Activated naive CD4-positive, alpha-beta T cell treated with anti-CD3 and anti-CD28 coated beads, Interleukin-2, amount 50 U/mL, for 72 hours (primary cell): ENCODE measurements around the gene PUM2. TPM values are rescaled to one million over a fixed set of nuclear protein-coding genes. Genes with fewer than 3 reads are reported as not detected.

Experiments
- ATAC-seq, 2 donors: fragments of 150-1000 bp; cut with Tn5 transposase; 2 replicates each; pipeline ENCODE4 v1.10.0; 2021; ENCODE audit warnings: mild to moderate bottlenecking in 2 of 2, moderate library complexity in 2 of 2
- DNase-seq, 2 donors: peaks; one replicate each; pipeline ENCODE4 v3.0.0; 2021 to 2022; ENCODE audit warnings: low spot score in 2 of 2
- H3K27ac Mint-ChIP-seq, 2 donors: one replicate each; pipeline ENCODE4 v1.8.0; 2022; ENCODE audit warnings: mild to moderate bottlenecking in 2 of 2, mixed read lengths in 2 of 2
- H3K36me3 Mint-ChIP-seq, 2 donors: one replicate each; pipeline ENCODE4 v1.8.0; 2022; ENCODE audit warnings: mixed read lengths in 2 of 2
- H3K9me3 Mint-ChIP-seq, 2 donors: one replicate each; pipeline ENCODE4 v1.8.0; 2022; ENCODE audit warnings: mixed read lengths in 2 of 2
- total RNA-seq, 2 donors: library from RNA; stranded (reverse); gene quantifications; one replicate each; pipeline ENCODE4 v1.2.3, GENCODE V29; 2022

Gene PUM2
- total RNA-seq, 2 donors from 2014 or later: 99.0 to 111 TPM

DNA sequence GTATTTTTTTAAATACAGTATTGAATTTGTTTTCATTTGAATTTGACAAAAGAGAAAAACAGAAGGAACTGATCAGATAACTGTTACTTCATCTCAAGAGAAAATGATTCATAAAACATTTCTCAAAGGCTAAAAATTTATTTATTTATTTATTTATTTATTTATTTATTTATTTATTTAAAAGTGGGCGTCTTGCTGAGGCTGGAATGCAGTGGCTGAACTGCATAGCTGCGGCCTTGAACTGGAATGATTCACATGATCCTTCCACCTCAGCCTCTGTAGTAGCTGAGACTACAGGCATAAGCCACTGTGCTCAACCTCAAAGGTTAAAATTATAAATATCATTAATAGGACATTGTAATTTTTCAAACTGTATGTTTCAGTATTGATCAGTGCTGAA is 4.5 kb upstream of the PUM2 start:
- H3K9me3 Mint-ChIP-seq: no peaks in the 10 kb centered on the region
- no peak for DNase-seq
- ATAC-seq: no peak
- peaks cover under 1 to 2% of the 10 kb centered on the region in 2 donors for H3K36me3 Mint-ChIP-seq
- no peak overlapping the region for H3K27ac Mint-ChIP-seq

DNA sequence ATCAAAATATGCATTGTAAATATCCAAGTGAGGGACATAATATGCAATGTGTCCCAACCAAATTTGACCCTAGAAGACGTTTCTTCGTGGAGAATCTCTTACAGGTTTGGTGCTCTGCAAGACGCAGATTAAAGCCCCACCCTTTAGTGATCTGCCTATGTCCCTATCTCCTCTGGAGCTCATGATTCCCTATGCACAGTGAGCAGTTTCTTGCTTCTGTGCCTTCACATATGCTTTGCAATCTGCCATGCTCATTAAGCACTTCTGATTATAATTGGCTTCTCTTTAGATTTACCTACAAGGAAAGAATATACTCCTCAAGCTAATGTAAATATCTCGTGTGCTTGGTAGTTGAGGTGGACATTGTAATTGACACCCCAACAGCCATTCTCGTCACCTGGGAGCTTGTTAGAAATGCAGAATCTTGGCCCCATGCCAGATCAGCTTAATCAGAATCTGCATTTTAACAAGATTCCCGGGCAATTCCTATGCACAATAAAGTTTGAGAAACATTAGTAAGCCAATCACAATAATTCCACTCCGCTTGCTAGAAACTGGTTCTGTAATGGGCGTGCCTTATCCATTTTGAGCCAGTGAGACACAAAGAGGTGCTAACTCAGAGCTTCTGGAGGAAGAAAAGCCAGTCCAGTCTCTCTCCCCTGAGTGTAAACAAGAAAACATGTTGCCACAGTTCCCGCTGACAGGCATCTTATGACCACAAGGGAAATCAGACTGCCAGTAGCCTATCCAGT is 2.8 kb upstream of the PUM2 start:
- Mint-ChIP-seq H3K9me3 (no peaks in the 10 kb centered on the region), H3K27ac (no peak overlapping the region), H3K36me3 (peaks cover 10 to 16% of the 10 kb centered on the region in 2 donors)
- ATAC-seq (no peak), DNase-seq (no peak)

DNA sequence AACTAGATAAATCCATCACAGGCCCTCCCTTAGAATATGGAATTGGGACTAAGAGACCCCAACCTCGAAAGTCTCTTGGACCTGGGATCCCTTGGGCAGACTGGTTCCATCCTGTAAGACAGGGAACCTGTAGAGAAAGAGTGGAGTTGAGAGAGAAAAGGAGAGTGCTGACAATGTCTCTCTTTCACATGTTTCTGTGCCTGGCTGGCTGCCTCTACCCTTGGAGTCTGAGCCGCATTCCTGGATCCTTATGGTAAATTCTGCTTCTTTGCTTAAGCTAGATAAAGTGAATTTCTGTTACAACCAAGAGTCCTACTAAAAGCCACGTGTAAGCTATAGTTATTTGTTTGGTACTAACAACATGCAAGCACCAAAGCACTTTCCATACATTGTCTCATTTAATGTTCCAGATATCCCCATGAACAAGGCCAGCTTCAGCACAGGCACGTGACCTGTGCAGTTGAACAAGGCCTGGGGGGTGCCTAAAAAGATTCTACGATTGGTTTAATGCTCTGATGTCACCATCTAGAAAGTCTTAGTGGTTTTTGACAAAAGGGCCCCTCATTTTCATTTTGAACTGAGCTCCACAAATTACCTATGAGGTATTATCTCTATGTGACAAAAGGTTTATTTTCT is 2.1 kb upstream of the PUM2 start:
- H3K9me3 Mint-ChIP-seq: no peaks in the 10 kb centered on the region
- H3K27ac Mint-ChIP-seq: no peak overlapping the region
- ATAC-seq (no peak), DNase-seq (no peak)
- peaks cover 10 to 22% of the 10 kb centered on the region in 2 donors for H3K36me3 Mint-ChIP-seq

DNA sequence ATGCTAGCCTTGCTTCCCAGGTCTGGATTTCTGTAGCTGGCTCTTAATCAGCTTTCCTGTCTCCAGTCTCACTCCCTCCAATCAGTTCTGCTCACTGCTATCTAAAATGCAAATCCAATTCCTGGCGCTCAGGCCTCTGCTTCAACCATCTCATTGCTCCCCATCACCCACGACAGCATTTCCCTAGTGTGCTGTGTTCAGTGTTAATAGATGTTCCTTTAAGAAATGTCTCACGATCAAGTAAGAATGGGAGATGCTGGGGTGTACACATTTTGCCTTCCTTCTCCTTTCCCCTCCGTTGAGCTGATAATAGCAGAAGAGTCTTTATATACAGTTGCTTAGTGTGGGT is 1.6 kb upstream of the PUM2 start:
- Mint-ChIP-seq H3K9me3 (no peaks in the 10 kb centered on the region), H3K36me3 (peaks cover 10 to 26% of the 10 kb centered on the region in 2 donors), H3K27ac (no peak overlapping the region)
- DNase-seq (no peak), ATAC-seq (no peak)

DNA sequence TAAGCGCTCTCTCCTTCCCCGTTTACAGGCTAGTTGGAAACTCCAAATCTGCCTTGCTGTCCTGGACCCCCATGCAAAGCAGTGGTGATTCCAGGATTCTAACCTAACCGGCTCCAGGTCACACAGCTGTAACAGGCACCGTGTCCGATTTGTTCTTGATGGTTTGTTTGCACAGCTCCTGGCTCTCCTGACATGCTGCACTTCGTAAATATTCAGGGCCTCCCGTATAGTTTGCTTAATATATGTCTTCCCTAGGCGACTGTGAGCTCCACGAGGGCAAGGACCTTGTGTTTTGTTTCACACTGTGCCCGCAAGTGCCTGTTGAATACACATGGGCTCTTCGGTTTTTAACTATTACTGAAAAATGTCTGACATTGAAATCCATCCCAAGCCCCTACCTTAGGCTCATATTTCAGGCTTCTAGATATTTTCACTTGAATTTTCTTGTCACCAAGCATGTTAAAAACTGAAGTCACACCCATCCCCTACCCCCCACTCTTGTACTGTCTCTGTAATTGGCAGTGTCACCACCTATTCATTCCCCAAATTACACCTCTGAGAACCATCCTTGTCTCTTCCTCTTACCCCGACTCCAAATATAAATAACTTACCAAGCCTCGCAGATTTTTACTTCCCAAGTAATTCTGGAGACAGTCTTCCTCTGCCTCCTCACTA is 1.0 kb upstream of the PUM2 start:
- H3K9me3 Mint-ChIP-seq: no peaks in the 10 kb centered on the region
- ATAC-seq (no peak), DNase-seq (no peak)
- H3K27ac Mint-ChIP-seq: no peak overlapping the region
- H3K36me3 Mint-ChIP-seq: peaks cover 14 to 30% of the 10 kb centered on the region in 2 donors

DNA sequence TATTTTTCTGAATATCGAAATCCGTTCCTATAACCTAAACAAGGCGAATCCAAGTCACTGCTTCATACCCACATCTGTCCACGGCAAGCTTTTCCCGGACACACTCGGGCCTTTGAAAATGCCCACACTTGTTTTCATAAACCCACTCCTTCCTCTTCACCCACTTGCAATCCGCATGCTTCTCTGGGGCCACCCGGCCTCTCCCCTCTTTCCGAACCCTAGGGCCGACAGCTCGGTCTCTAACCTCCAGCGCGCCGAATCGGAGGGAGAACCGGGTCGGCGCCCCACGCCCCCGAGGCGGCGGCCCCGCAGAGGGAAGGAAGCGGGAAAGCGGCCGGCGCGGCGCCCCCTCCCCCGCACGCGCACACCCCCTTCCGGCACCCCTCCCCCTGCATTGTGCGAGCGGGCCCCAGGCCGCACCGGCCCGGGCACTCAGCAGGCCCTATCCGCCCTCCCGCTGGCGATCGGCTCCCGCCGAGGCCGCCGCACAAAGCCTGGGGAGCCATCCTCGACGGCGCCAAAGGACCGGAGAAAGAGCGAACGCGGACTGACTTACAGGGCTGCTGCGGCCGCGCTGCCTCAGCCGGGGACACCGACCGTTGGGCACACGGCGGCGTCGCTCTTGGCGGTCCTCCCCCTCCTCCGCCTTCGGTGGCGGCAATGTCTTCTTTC is 467 bp downstream of the PUM2 start:
- H3K27ac Mint-ChIP-seq: peak overlapping the region in 1 of 2 donors; percentile 95
- H3K9me3 Mint-ChIP-seq: no peaks in the 10 kb centered on the region
- DNase-seq (peak in 1 of 2 donors; percentile 63), ATAC-seq (peak; percentile 42 to 51)
- H3K36me3 Mint-ChIP-seq: peaks cover 14 to 37% of the 10 kb centered on the region in 2 donors

DNA sequence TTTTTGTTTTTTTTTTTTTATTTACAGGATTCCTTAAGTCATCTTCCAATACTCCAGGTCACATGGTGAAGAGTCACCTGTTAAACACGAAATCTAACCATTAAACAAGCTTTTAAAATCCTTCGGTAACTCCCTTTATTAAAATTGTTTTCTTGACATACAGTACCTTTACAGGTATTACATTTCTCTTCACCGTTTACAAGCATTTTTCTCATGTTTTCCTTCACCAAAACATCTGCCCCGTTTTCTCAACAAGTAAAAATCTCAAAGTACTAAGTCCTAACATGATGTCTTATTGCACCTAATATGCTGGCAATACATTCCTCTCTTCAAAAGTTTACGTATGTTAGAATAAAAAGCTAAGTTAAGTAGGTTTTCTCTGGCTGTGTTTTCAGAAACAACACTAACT is 1.1 kb downstream of the PUM2 start:
- Mint-ChIP-seq H3K9me3 (no peaks in the 10 kb centered on the region), H3K36me3 (peaks cover 14 to 37% of the 10 kb centered on the region in 2 donors), H3K27ac (peak overlapping the region in 1 of 2 donors; percentile 95)
- DNase-seq (no peak), ATAC-seq (no peak)

DNA sequence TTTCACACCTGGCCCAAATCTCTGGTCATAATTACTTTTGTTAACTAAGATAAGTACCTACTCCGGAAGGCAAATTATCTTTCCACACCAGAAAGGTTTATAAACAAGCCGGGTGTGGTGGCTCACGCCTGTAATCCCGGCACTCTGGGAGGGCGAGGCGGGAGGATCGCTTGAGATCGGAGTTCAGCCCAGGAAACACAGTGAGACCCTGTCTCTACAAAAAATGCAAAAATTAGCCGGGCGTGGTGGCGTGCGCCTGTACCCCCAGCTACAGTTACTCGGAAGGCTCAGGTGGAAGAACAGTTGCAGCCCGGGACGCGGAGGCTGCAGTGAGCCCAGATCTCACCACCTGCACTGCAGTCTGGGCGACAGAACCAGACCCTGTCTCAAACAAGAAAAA is 2.1 kb downstream of the PUM2 start:
- Mint-ChIP-seq H3K27ac (peak overlapping the region in 1 of 2 donors; percentile 69), H3K36me3 (peaks cover 14 to 37% of the 10 kb centered on the region in 2 donors), H3K9me3 (no peaks in the 10 kb centered on the region)
- ATAC-seq (no peak), DNase-seq (no peak)

DNA sequence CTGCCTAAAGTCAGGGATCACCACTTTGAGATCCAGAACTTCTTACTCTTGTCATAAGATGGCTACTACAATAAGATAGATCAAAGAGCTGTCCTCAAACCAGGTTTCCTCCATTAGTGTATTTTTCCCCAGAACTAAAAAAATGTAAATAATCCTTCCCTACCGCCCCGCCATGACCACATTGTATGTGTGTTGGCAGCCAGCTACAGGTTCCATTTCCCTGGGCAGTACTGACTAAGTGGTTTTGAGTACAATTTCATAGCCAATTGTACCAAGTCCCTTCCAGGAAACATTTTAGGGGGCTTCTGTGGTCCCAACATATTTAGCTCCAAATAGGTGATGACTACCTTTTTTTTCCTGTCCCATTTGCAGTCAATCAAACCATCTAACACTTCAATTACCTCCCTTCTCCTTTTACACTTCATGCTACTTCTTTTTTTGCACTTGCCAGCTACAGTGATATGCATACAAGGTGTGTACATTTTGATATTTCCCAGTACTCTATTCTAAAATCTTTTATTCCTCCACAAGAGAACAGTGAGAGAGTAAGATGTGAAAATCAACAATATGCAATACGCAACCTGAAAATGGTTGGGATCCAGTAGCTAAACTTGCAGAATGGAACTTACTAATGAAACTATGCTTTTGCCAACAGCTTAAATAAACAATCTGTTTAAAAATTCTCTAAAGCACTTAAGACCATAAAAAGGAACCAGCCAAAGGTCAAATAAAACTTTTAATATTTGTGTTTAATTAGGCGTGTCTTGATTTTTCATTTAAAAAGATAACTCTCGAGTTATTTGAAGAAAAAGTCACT is 3.9 kb downstream of the PUM2 start:
- peaks cover 14 to 37% of the 10 kb centered on the region in 2 donors for H3K36me3 Mint-ChIP-seq
- no peak overlapping the region for H3K27ac Mint-ChIP-seq

DNA sequence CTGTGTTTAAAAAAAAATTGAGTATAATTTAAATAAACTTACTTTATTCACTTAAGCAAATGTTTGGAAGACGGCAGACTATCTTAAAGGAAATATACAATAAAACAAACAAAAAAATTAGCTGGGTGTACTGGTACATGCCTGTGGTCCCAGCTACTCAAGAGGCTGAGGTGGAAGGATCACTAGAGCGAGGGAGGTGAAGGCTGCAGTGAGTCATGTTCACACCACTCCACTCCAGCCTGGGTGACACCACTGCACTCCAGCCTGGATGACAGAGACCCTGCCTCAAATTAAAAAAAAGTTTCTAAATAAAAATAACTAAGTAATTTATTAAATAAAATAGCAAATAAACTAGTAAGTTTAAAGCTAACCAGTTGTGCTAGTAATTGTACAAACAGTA is 7.5 kb downstream of the PUM2 start:
- ATAC-seq (peak; percentile 65 to 76), DNase-seq (no peak)
- H3K9me3 Mint-ChIP-seq: no peaks in the 10 kb centered on the region
- H3K36me3 Mint-ChIP-seq: peaks cover 4 to 23% of the 10 kb centered on the region in 2 donors
- no peak overlapping the region for H3K27ac Mint-ChIP-seq

More for the DNA sequence above, 3.9 kb downstream of the PUM2 start:
- no peaks in the 10 kb centered on the region for H3K9me3 Mint-ChIP-seq
- ATAC-seq (no peak), DNase-seq (no peak)

DNA sequence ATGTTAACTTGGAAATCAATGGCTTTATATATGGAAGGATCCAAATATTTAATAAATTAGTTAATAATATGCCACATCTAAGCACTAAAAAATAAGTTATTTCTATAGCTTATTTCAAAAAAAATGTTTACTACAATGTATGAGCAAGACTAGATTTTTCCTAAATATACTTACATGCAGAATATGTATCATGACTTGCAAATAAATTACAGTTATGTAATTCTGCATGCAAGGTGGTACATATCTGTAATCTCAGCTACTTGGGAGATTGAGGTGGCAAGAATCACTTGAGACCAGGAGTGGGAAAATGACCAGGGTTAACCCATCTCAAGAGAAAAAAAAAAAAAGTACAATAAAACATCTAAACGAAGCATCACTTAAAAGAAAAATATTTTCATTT is 11.6 kb downstream of the PUM2 start:
- Mint-ChIP-seq H3K36me3 (peaks cover 0 to 10% of the 10 kb centered on the region in 2 donors), H3K9me3 (no peaks in the 10 kb centered on the region), H3K27ac (no peak overlapping the region)
- ATAC-seq (no peak), DNase-seq (no peak)

DNA sequence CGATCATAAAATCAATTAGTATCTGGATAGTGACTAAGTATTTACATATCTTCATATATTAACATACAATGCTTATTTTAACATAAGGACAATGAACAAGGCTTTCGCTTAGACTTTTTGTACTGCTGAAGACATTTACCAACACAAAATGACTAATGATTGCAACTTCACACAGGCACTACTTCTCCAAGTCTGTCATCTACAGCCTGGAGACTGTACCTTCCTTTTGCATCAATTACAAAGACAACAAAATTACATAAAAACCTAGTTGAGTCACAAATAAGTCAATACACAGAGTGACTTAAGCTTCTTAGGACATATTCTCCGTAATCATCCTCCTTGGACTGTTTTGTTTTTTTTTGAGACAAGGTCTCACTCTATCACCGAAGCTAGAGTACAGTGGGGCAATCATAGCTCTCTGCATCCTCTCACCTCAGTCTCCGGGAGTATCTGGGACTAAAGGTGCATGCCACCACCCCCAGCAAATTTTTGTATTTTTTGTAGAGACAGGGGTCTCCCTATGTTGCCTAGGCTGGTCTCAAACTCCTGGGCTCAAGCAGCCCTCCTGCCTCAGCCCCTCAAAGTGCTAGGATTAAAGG is 15.9 kb downstream of the PUM2 start:
- no peak for ATAC-seq
- H3K27ac Mint-ChIP-seq: no peak overlapping the region
- DNase-seq: no peak
- peaks cover 14 to 40% of the 10 kb centered on the region in 2 donors for H3K36me3 Mint-ChIP-seq
- peaks cover 6 to 23% of the 10 kb centered on the region in 2 donors for H3K9me3 Mint-ChIP-seq

DNA sequence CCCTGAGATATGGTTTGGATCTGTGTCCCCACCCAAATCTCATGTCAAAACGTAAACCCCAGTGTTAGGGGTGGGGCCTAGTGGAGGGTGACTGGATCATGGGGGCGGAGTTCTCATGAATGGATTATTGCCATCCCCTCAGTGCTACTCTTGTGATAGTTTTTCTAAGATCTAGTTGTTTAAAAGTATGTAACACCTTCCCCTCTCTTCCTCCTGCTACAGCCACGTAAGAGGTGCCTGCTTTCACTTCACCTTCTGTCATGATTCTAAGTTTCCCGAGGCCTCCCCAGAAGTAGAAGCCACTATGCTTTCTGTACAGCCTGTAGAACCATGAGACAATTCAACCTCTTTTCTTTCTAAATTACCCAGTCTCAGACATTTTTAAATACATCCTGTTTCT is 16.9 kb downstream of the PUM2 start:
- Mint-ChIP-seq H3K27ac (no peak overlapping the region), H3K9me3 (peaks cover 6 to 23% of the 10 kb centered on the region in 2 donors), H3K36me3 (peaks cover 17 to 48% of the 10 kb centered on the region in 2 donors)
- ATAC-seq: no peak
- no peak for DNase-seq

DNA sequence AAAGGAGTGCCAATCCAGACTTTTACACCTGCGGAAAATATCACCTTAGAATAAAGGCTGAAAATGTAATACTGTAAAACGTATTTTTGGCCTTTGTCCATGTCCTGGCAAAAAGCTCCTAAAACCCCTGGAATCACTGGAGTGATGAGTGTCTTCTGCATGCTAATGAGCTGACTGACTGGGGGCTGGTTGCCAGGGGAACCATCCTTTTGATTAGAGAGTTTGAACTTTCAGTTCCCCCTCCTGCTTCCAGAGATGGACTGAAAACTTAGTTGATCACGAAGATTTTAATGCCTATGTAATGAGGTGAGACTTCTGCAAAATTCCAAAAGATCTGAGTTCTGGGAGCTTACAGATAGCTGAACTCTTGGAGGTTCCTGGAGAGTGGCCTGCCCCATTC is 20.5 kb downstream of the PUM2 start:
- H3K36me3 Mint-ChIP-seq: peaks cover 17 to 55% of the 10 kb centered on the region in 2 donors
- DNase-seq: no peak
- no peak overlapping the region for H3K27ac Mint-ChIP-seq

DNA sequence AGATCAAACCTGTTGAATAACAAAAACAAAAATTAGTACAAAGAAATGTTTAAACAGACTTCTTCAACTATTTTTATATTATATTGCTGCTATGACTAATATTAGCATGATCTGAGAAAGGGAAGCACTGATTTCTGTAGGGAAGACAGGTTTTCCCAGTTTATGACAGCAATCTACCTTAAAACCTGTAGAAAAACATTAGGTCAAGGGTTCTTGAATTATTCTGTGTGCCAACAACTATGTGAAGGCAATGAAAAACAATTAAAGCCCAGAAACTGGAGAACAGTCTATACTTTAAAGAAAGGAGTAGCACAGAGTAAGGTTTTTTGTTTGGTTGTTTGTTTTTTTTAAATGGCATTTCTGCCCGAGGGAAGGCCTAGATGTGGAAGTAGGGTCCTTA is 23.3 kb downstream of the PUM2 start:
- Mint-ChIP-seq H3K36me3 (peaks cover 17 to 53% of the 10 kb centered on the region in 2 donors), H3K27ac (no peak overlapping the region), H3K9me3 (peaks cover 6 to 21% of the 10 kb centered on the region in 2 donors)
- no peak for ATAC-seq
- no peak for DNase-seq

More for the DNA sequence above, 20.5 kb downstream of the PUM2 start:
- ATAC-seq: no peak
- H3K9me3 Mint-ChIP-seq: peaks cover 6 to 23% of the 10 kb centered on the region in 2 donors
